WTC11 (cell line): Measurements from ENCODE around the gene EPX. TPM values are rescaled to one million over a fixed set of nuclear protein-coding genes. Genes with fewer than 3 reads are reported as not detected.
A peak's percentile ranks its signal among the peaks of the same experiment; 100 is the strongest.

Source experiments
- ATAC-seq: fragments of 200-7000 bp; cut with Tn5 transposase; 2 replicates; pipeline ENCODE4 v1.10.0; 2021; ENCODE audit warnings: mild to moderate bottlenecking, moderate library complexity
- CTCF ChIA-PET: fragments of 300-600 bp; sonication (Branson Sonifier 250); formaldehyde crosslinking; loops from one replicate; lab custom pipeline; 2021; ENCODE audit warnings: antibody characterized with exemption; lab: Charles Lee
- POLR2A ChIA-PET: fragments of 350-600 bp; sonication (Branson Sonifier 250); formaldehyde crosslinking; loops from one replicate; lab custom pipeline; 2021; ENCODE audit warnings: antibody characterized with exemption; lab: Charles Lee
- DNase-seq: peaks from one replicate; pipeline ENCODE4 v3.0.0; 2021; ENCODE audit warnings: low spot score
- H3K27ac Mint-ChIP-seq: 2 replicates; pipeline ENCODE4 v1.8.0; 2021; ENCODE audit warnings: mixed read lengths
- H3K27me3 Mint-ChIP-seq: 2 replicates; pipeline ENCODE4 v1.8.0; 2021; ENCODE audit warnings: low read depth, mild to moderate bottlenecking, moderate library complexity, mixed read lengths
- H3K36me3 Mint-ChIP-seq: 2 replicates; pipeline ENCODE4 v1.8.0; 2021; ENCODE audit warnings: mixed read lengths
- H3K4me1 Mint-ChIP-seq: 2 replicates; pipeline ENCODE4 v1.8.0; 2022; ENCODE audit warnings: mixed read lengths
- H3K4me3 Mint-ChIP-seq: 2 replicates; pipeline ENCODE4 v1.8.0; 2021; ENCODE audit warnings: mild to moderate bottlenecking, moderate library complexity, mixed read lengths
- H3K9me3 Mint-ChIP-seq: 2 replicates; pipeline ENCODE4 v1.8.0; 2021; ENCODE audit warnings: mixed read lengths
- ATF3 ChIP-seq: sonication (generic); formaldehyde crosslinking; conservative IDR thresholded peaks from 2 replicates; pipeline ENCODE4 v1.8.1; 2022; ENCODE audit warnings: mild to moderate bottlenecking, missing genetic modification reagents
- ATF6 ChIP-seq: sonication (generic); formaldehyde crosslinking; IDR thresholded peaks from 2 replicates; pipeline ENCODE4 v1.8.1; 2023; ENCODE audit warnings: mild to moderate bottlenecking, missing genetic modification reagents
- CTCF ChIP-seq: fragments of 200-600 bp; IDR thresholded peaks from 2 replicates; pipeline ENCODE4 v1.8.0; 2022; ENCODE audit warnings: antibody characterized with exemption
- ETV6 ChIP-seq: sonication (generic); formaldehyde crosslinking; IDR thresholded peaks from 2 replicates; pipeline ENCODE4 v1.8.1; 2022; ENCODE audit warnings: mild to moderate bottlenecking, missing genetic modification reagents
- FOXJ3 ChIP-seq: sonication (generic); formaldehyde crosslinking; IDR thresholded peaks from 2 replicates; pipeline ENCODE4 v1.9.0; 2021; ENCODE audit warnings: missing genetic modification reagents, mild to moderate bottlenecking, borderline replicate concordance
- HMGA2 ChIP-seq: fragments of 250-450 bp; sonication (Bioruptor Pico); IDR thresholded peaks from 2 replicates; pipeline ENCODE4 v1.4.0; 2021; ENCODE audit warnings: mild to moderate bottlenecking, moderate library complexity
- IRF1 ChIP-seq: sonication (generic); formaldehyde crosslinking; IDR thresholded peaks from 2 replicates; pipeline ENCODE4 v1.8.0; 2023; ENCODE audit warnings: missing genetic modification reagents
- JAZF1 ChIP-seq: fragments of 250-450 bp; sonication (Bioruptor Pico); IDR thresholded peaks from 2 replicates; pipeline ENCODE4 v1.9.0; 2021; ENCODE audit warnings: moderate library complexity, mild to moderate bottlenecking, inconsistent platforms
- MLX ChIP-seq: sonication (generic); formaldehyde crosslinking; IDR thresholded peaks from 2 replicates; pipeline ENCODE4 v1.8.1; 2023; ENCODE audit warnings: mild to moderate bottlenecking, missing genetic modification reagents, moderate library complexity
- NR1H2 ChIP-seq: sonication (generic); formaldehyde crosslinking; IDR thresholded peaks from 2 replicates; pipeline ENCODE4 v1.9.0; 2021; ENCODE audit warnings: mild to moderate bottlenecking, moderate library complexity, missing genetic modification reagents
- NR3C1 ChIP-seq: sonication (generic); formaldehyde crosslinking; conservative IDR thresholded peaks from 2 replicates; pipeline ENCODE4 v1.8.1; 2023; ENCODE audit warnings: low read depth, mild to moderate bottlenecking, missing genetic modification reagents
- OVOL2 ChIP-seq: fragments of 250-450 bp; sonication (Bioruptor Pico); IDR thresholded peaks from 2 replicates; pipeline ENCODE4 v1.9.0; 2021; ENCODE audit warnings: mild to moderate bottlenecking, borderline replicate concordance
- PRDM15 ChIP-seq: sonication (generic); formaldehyde crosslinking; IDR thresholded peaks from 2 replicates; pipeline ENCODE4 v1.8.0; 2022; ENCODE audit warnings: missing genetic modification reagents
- PREB ChIP-seq: sonication (generic); formaldehyde crosslinking; IDR thresholded peaks from 2 replicates; pipeline ENCODE4 v1.8.1; 2022; ENCODE audit warnings: mild to moderate bottlenecking, missing genetic modification reagents, moderate library complexity, borderline replicate concordance
- PRRX2 ChIP-seq: fragments of 250-450 bp; sonication (Bioruptor Pico); IDR thresholded peaks from 2 replicates; pipeline ENCODE4 v1.8.0; 2021; ENCODE audit warnings: mild to moderate bottlenecking
- RELA ChIP-seq: sonication (generic); formaldehyde crosslinking; IDR thresholded peaks from 2 replicates; pipeline ENCODE4 v1.8.1; 2022; ENCODE audit warnings: missing genetic modification reagents, mild to moderate bottlenecking, borderline replicate concordance
- SMAD4 ChIP-seq: sonication (generic); formaldehyde crosslinking; IDR thresholded peaks from 2 replicates; pipeline ENCODE4 v1.8.0; 2022; ENCODE audit warnings: mild to moderate bottlenecking, missing genetic modification reagents
- ZBTB21 ChIP-seq: sonication (generic); formaldehyde crosslinking; IDR thresholded peaks from 2 replicates; pipeline ENCODE4 v1.8.1; 2023; ENCODE audit warnings: mild to moderate bottlenecking, missing genetic modification reagents, borderline replicate concordance
- ZNF263 ChIP-seq: sonication (generic); formaldehyde crosslinking; IDR thresholded peaks from 2 replicates; pipeline ENCODE4 v1.8.1; 2022; ENCODE audit warnings: low read depth, mild to moderate bottlenecking, moderate library complexity, missing genetic modification reagents
- ZNF416 ChIP-seq: fragments of 250-450 bp; sonication (Bioruptor Pico); IDR thresholded peaks from 2 replicates; pipeline ENCODE4 v1.9.0; 2021; ENCODE audit warnings: mild to moderate bottlenecking, inconsistent platforms
- ZNF423 ChIP-seq: fragments of 250-450 bp; sonication (Bioruptor Pico); IDR thresholded peaks from 2 replicates; pipeline ENCODE4 v2.1.2; 2022; ENCODE audit warnings: mild to moderate bottlenecking, moderate library complexity
- ZNF425 ChIP-seq: fragments of 250-450 bp; sonication (Bioruptor Pico); conservative IDR thresholded peaks from 2 replicates; pipeline ENCODE4 v1.9.0; 2021; ENCODE audit warnings: mild to moderate bottlenecking
- ZNF671 ChIP-seq: fragments of 250-450 bp; sonication (Bioruptor Pico); IDR thresholded peaks from 2 replicates; pipeline ENCODE4 v1.8.0; 2021; ENCODE audit warnings: mild to moderate bottlenecking
- total RNA-seq: library from RNA; stranded (reverse); gene quantifications from 3 replicates; pipeline ENCODE4 v1.2.3, GENCODE V29; 2021

EPX gene
- total RNA-seq, 1 experiment from 2014 or later = not detected

GRCh38 chr17:58249270-58250133, 57.0 kb downstream of the EPX start:
- no peak overlapping the region for H3K27ac Mint-ChIP-seq
- ATAC-seq (peak; percentile 84), DNase-seq (peak; percentile 82)
- peaks cover 11% of the 10 kb centered on the region for H3K4me1 Mint-ChIP-seq
- H3K27me3 Mint-ChIP-seq = peaks cover 94% of the 10 kb centered on the region
- peaks cover 5% of the 10 kb centered on the region for H3K36me3 Mint-ChIP-seq
- peak overlapping the region; percentile 56 for H3K4me3 Mint-ChIP-seq
- ChIA-PET POLR2A (interaction anchor here (0.6 kb wide), 1 partner anchor 434 kb away, joined by 4 read pairs; no protein-coding TSS in a partner anchor), CTCF (interaction anchor here (0.6 to 2.0 kb wide), 35 partner anchors 10 to 1383 kb away, joined by 3 to 31 read pairs (median 5); partner anchors contain the start of genes HSF5, LPO, MKS1 and RNF43)
- H3K9me3 Mint-ChIP-seq = peaks cover 7% of the 10 kb centered on the region
- TF ChIP-seq ZNF416 (CRISPR knock-in tag) = no peak
- peak; percentile 98 for TF ChIP-seq CTCF
- TF ChIP-seq MLX (CRISPR knock-in tag) = peak; percentile 81; the same call in 1 of the 2 replicates
- TF ChIP-seq ZNF423 (CRISPR knock-in tag) = no peak
- TF ChIP-seq ZNF263 = peak; percentile 82
- peak; percentile 95 for TF ChIP-seq PREB
- TF ChIP-seq ETV6 (CRISPR knock-in tag) = peak; percentile 99
- 0 out of 2 replicates have a peak, but pooled peaks have one; percentile 71 for TF ChIP-seq ATF6
- peak; percentile 92 for TF ChIP-seq SMAD4
- TF ChIP-seq PRDM15 (CRISPR knock-in tag) = peak; percentile 65
- peak; percentile 93 for TF ChIP-seq ZBTB21 (CRISPR knock-in tag)
- TF ChIP-seq NR3C1 (CRISPR knock-in tag) = 0 out of 2 replicates have a peak, but pooled peaks have one; percentile 44
- peak; percentile 99 for TF ChIP-seq RELA
- TF ChIP-seq NR1H2 (CRISPR knock-in tag) = peak; percentile 62; the same call in 1 of the 2 replicates
- TF ChIP-seq ZNF425 = no peak
- peak; percentile 92 for TF ChIP-seq FOXJ3
- TF ChIP-seq PRRX2 (CRISPR knock-in tag) = no peak
- no peak for TF ChIP-seq JAZF1 (CRISPR knock-in tag)
- no peak for TF ChIP-seq HMGA2 (CRISPR knock-in tag)
- no peak for TF ChIP-seq OVOL2
- peak; percentile 86; the same call in 1 of the 2 replicates for TF ChIP-seq ATF3
- TF ChIP-seq IRF1 (CRISPR knock-in tag) = peak; percentile 98
- no peak for TF ChIP-seq ZNF671 (CRISPR knock-in tag)
